ENCODE data around the gene PHPT1. TPM values are rescaled to one million over a fixed set of nuclear protein-coding genes. Genes with fewer than 3 reads are reported as not detected.

Gene PHPT1
- total and polyA plus RNA-seq, 2 of the 8 experiments (the other 6 are each of a cell fraction or from before 2014, with no cell fraction given): 109 to 226 TPM

- TF ChIP-seq CHD7 (IDR thresholded peaks at IDR 0.05; ENCODE audit: insufficient replicate concordance, low read length) (no peak), KDM5A (IDR thresholded peaks at IDR 0.05; ENCODE audit: low read length) (no peak), CTCF (IDR thresholded peaks at IDR 0.05; ENCODE audit: control extremely low read depth in 1 of 3, insufficient read depth in 1 of 3, low read depth in 1 of 3, low read length in 3 of 3) (no peak), PHF8 (conservative IDR thresholded peaks at IDR 0.05; ENCODE audit: low read depth, low read length) (no peak)
These were observed 19.0 kb upstream of the PHPT1 start (continued) for GRCh38 chr9:136829981-136830885.
